ENCODE data around the gene GEMIN8. TPM values are rescaled to one million over a fixed set of nuclear protein-coding genes. Genes with fewer than 3 reads are reported as not detected.

GEMIN8 gene
- total RNA-seq, 1 donor from 2014 or later = 22.9 TPM

- Mint-ChIP-seq H3K27me3 (ENCODE audit: unreplicated experiment) (no peaks in the 10 kb centered on the region), H3K4me1 (ENCODE audit: unreplicated experiment) (peaks cover 24% of the 10 kb centered on the region), H3K27ac (ENCODE audit: unreplicated experiment) (no peak overlapping the region), H3K36me3 (ENCODE audit: unreplicated experiment) (no peaks in the 10 kb centered on the region), H3K9me3 (ENCODE audit: unreplicated experiment) (no peaks in the 10 kb centered on the region), H3K4me3 (ENCODE audit: unreplicated experiment) (no peak overlapping the region)
- no peak for TF ChIP-seq CTCF (IDR thresholded peaks at IDR 0.05)
- no peak for DNase-seq (ENCODE audit: extremely low spot score, unreplicated experiment)
Observed at GRCh38 chrX:14013054-14013453, 16.6 kb downstream of the GEMIN8 start.

- H3K36me3 Mint-ChIP-seq (ENCODE audit: unreplicated experiment) = no peaks in the 10 kb centered on the region
- H3K4me1 Mint-ChIP-seq (ENCODE audit: unreplicated experiment) = peaks cover 15% of the 10 kb centered on the region
- no peak for TF ChIP-seq CTCF (IDR thresholded peaks at IDR 0.05)
- no peak overlapping the region for H3K27ac Mint-ChIP-seq (ENCODE audit: unreplicated experiment)
- no peak for DNase-seq (ENCODE audit: extremely low spot score, unreplicated experiment)
- H3K4me3 Mint-ChIP-seq (ENCODE audit: unreplicated experiment) = no peak overlapping the region
- no peaks in the 10 kb centered on the region for H3K27me3 Mint-ChIP-seq (ENCODE audit: unreplicated experiment)
- no peaks in the 10 kb centered on the region for H3K9me3 Mint-ChIP-seq (ENCODE audit: unreplicated experiment)
Observed at GRCh38 chrX:14010566-14010965, 19.1 kb downstream of the GEMIN8 start.

- Mint-ChIP-seq H3K4me3 (ENCODE audit: unreplicated experiment) (no peak overlapping the region), H3K27me3 (ENCODE audit: unreplicated experiment) (no peaks in the 10 kb centered on the region), H3K9me3 (ENCODE audit: unreplicated experiment) (no peaks in the 10 kb centered on the region), H3K4me1 (ENCODE audit: unreplicated experiment) (peaks cover 3% of the 10 kb centered on the region), H3K27ac (ENCODE audit: unreplicated experiment) (no peak overlapping the region), H3K36me3 (ENCODE audit: unreplicated experiment) (peaks cover 3% of the 10 kb centered on the region)
- DNase-seq (ENCODE audit: extremely low spot score, unreplicated experiment) = no peak
- no peak for TF ChIP-seq CTCF (IDR thresholded peaks at IDR 0.05)
Observed at GRCh38 chrX:14006540-14006939, 23.2 kb downstream of the GEMIN8 start.

GRCh38 chrX:14003876-14004425 lies 25.7 kb downstream of the GEMIN8 start:
- H3K4me1 Mint-ChIP-seq (ENCODE audit: unreplicated experiment) = no peaks in the 10 kb centered on the region
- no peaks in the 10 kb centered on the region for H3K9me3 Mint-ChIP-seq (ENCODE audit: unreplicated experiment)
- no peak overlapping the region for H3K27ac Mint-ChIP-seq (ENCODE audit: unreplicated experiment)
- H3K4me3 Mint-ChIP-seq (ENCODE audit: unreplicated experiment) = no peak overlapping the region
- H3K27me3 Mint-ChIP-seq (ENCODE audit: unreplicated experiment) = no peaks in the 10 kb centered on the region
- no peak for TF ChIP-seq CTCF (IDR thresholded peaks at IDR 0.05)
- DNase-seq (ENCODE audit: extremely low spot score, unreplicated experiment) = no peak
- peaks cover 3% of the 10 kb centered on the region for H3K36me3 Mint-ChIP-seq (ENCODE audit: unreplicated experiment)

GRCh38 chrX:14003028-14003427 lies 26.7 kb downstream of the GEMIN8 start:
- H3K4me1 Mint-ChIP-seq (ENCODE audit: unreplicated experiment) = no peaks in the 10 kb centered on the region
- TF ChIP-seq CTCF (IDR thresholded peaks at IDR 0.05) = no peak
- H3K27ac Mint-ChIP-seq (ENCODE audit: unreplicated experiment) = no peak overlapping the region
- DNase-seq (ENCODE audit: extremely low spot score, unreplicated experiment) = no peak
- no peaks in the 10 kb centered on the region for H3K27me3 Mint-ChIP-seq (ENCODE audit: unreplicated experiment)
- no peak overlapping the region for H3K4me3 Mint-ChIP-seq (ENCODE audit: unreplicated experiment)
- no peaks in the 10 kb centered on the region for H3K9me3 Mint-ChIP-seq (ENCODE audit: unreplicated experiment)
- peaks cover 3% of the 10 kb centered on the region for H3K36me3 Mint-ChIP-seq (ENCODE audit: unreplicated experiment)

Measured in osteocyte (in vitro differentiated cells).